HepG2 (cell line): Measurements from ENCODE around the gene U2AF1L4. TPM values are rescaled to one million over a fixed set of nuclear protein-coding genes. Genes with fewer than 3 reads are reported as not detected.
A peak's percentile ranks its signal among the peaks of the same experiment; 100 is the strongest.

Experiments used
- ARID4A ChIP-seq: sonication (generic); formaldehyde crosslinking; IDR thresholded peaks from 2 replicates; pipeline ENCODE4 v1.5.0; 2020; ENCODE audit warnings: mild to moderate bottlenecking, missing genetic modification reagents, borderline replicate concordance
- ASH2L ChIP-seq: fragments of 300-600, 200-600 bp; sonication (generic); IDR thresholded peaks from 2 replicates; pipeline ENCODE4 v1.7.0; 2017; ENCODE audit warnings: low read depth, mild to moderate bottlenecking, moderate library complexity, mixed read lengths, low read length; ENCODE audit not compliant: insufficient read length
- ETV6 ChIP-seq: sonication (generic); formaldehyde crosslinking; conservative IDR thresholded peaks from 2 replicates; pipeline ENCODE4 v1.4.0; 2020; ENCODE audit warnings: missing genetic modification reagents
- MAZ ChIP-seq, 2 experiments: sonication (generic) in 1 of 2; formaldehyde crosslinking in 1 of 2; IDR thresholded peaks; 2 replicates each; pipeline versions ENCODE4 v1.5.0 to v1.6.1; 2012 to 2020; ENCODE audit warnings: low read depth in 2 of 2, mild to moderate bottlenecking in 2 of 2, borderline replicate concordance in 1 of 2, improper control_type of control experiment in 1 of 2, low read length in 1 of 2, missing genetic modification reagents in 1 of 2, moderate library complexity in 1 of 2
- MTF2 ChIP-seq: sonication (generic); formaldehyde crosslinking; IDR thresholded peaks from 2 replicates; pipeline ENCODE4 v1.5.0; 2020; ENCODE audit warnings: missing genetic modification reagents, borderline replicate concordance
- MYC ChIP-seq: sonication (generic); formaldehyde crosslinking; IDR thresholded peaks from 2 replicates; pipeline ENCODE4 v1.9.0; 2021; ENCODE audit warnings: missing genetic modification reagents, borderline replicate concordance
- PCBP2 ChIP-seq: fragments of 200-400 bp; formaldehyde crosslinking; optimal IDR thresholded peaks from 2 replicates; pipeline ENCODE3; 2018; ENCODE audit warnings: low read length, low read depth; ENCODE audit not compliant: poor library complexity, severe bottlenecking
- PHF8 ChIP-seq: sonication (generic); formaldehyde crosslinking; IDR thresholded peaks from 2 replicates; pipeline ENCODE4 v1.5.0; 2020; ENCODE audit warnings: missing genetic modification reagents
- SP1 ChIP-seq, 2 experiments: fragments of 450-650 bp in 1 of 2; sonication (generic) in 1 of 2; formaldehyde crosslinking in 1 of 2; IDR thresholded peaks; 2 replicates each; pipeline versions ENCODE4 v1.4.0 to v1.6.1; 2016 to 2020; ENCODE audit warnings: missing genetic modification reagents in 1 of 2
- SP2 ChIP-seq: sonication (generic); formaldehyde crosslinking; IDR thresholded peaks from 2 replicates; pipeline ENCODE4 v1.5.1; 2020; ENCODE audit warnings: mild to moderate bottlenecking, missing genetic modification reagents
- SP4 ChIP-seq: sonication (generic); formaldehyde crosslinking; IDR thresholded peaks from 2 replicates; pipeline ENCODE4 v1.8.1; 2023; ENCODE audit warnings: mild to moderate bottlenecking, missing genetic modification reagents
- XRCC5 ChIP-seq: fragments of 200-400 bp; formaldehyde crosslinking; optimal IDR thresholded peaks from 2 replicates; pipeline ENCODE3; 2017; ENCODE audit warnings: mild to moderate bottlenecking, low read length
- ZFX ChIP-seq: sonication (generic); formaldehyde crosslinking; IDR thresholded peaks from 2 replicates; pipeline ENCODE4 v1.4.0; 2020; ENCODE audit warnings: mild to moderate bottlenecking, low read depth, missing genetic modification reagents, moderate library complexity
- ZNF3 ChIP-seq: IDR thresholded peaks from 2 replicates; pipeline ENCODE4 v1.7.0; 2017; ENCODE audit warnings: inconsistent platforms
- ZNF317 ChIP-seq: sonication (generic); formaldehyde crosslinking; IDR thresholded peaks from 2 replicates; pipeline ENCODE4 v1.5.0; 2020; ENCODE audit warnings: mild to moderate bottlenecking, missing genetic modification reagents
- ZNF326 ChIP-seq: sonication (generic); formaldehyde crosslinking; IDR thresholded peaks from 2 replicates; pipeline ENCODE4 v1.4.0; 2020; ENCODE audit warnings: missing genetic modification reagents, borderline replicate concordance
- ZNF530 ChIP-seq: sonication (generic); formaldehyde crosslinking; IDR thresholded peaks from 2 replicates; pipeline ENCODE4 v1.5.0; 2020; ENCODE audit warnings: low read depth, mild to moderate bottlenecking, missing genetic modification reagents
- ZNF589 ChIP-seq: sonication (generic); formaldehyde crosslinking; conservative IDR thresholded peaks from 2 replicates; pipeline ENCODE4 v1.8.0; 2022; ENCODE audit warnings: mild to moderate bottlenecking, moderate library complexity, missing genetic modification reagents
- ZNF709 ChIP-seq: sonication (generic); formaldehyde crosslinking; IDR thresholded peaks from 2 replicates; pipeline ENCODE4 v1.5.0; 2020; ENCODE audit warnings: mild to moderate bottlenecking, missing genetic modification reagents
- polyA plus RNA-seq, 8 experiments: library from polyadenylated mRNA; depleted of rRNA in 3 of 8; stranded (reverse) in 7 of 8; unstranded in 1 of 8; fragments of >200 nt; fragmentation: Illumina TruSeq in 4 of 8; extraction: Trizol in 4 of 8; gene quantifications; 2 replicates each; pipeline versions ENCODE4 v1.2.1 to v1.2.3, GENCODE V29; 2011 to 2016; ENCODE audit warnings: low read depth in 4 of 8, missing spikeins in 1 of 8, mixed read lengths in 1 of 8; ENCODE audit not compliant: insufficient read depth in 1 of 8
- total RNA-seq, 5 experiments: library from RNA; depleted of rRNA; stranded (reverse); fragments of >200 nt; fragmentation: Illumina TruSeq; extraction: Trizol; gene quantifications; 2 replicates each; pipeline ENCODE4 v1.2.3, GENCODE V29; 2016; ENCODE audit warnings: low read depth in 1 of 5
- TF ChIP-seq, protein P1 (sequence below): sonication (generic); formaldehyde crosslinking; IDR thresholded peaks from 2 replicates; pipeline ENCODE4 v1.4.0; 2020; ENCODE audit warnings: missing genetic modification reagents

U2AF1L4 gene
- total and polyA plus RNA-seq, 2 of the 13 experiments (the other 11 are each of a cell fraction or from before 2014, with no cell fraction given) = 7.9 to 15.4 TPM

- TF ChIP-seq ARID4A (CRISPR knock-in tag) (peak; percentile 52; the same call in 1 of the 2 replicates), ZFX (peak; percentile 32; the same call in 1 of the 2 replicates), SP4 (CRISPR knock-in tag) (peak; percentile 97), ZNF709 (CRISPR knock-in tag) (no peak), ZNF3 (CRISPR knock-in tag) (no peak), SP1 (IDR thresholded peaks at IDR 0.05) (no peak), SP1 (CRISPR knock-in tag; IDR thresholded peaks at IDR 0.05) (peak; percentile 84), ASH2L (peak; percentile 19), MTF2 (CRISPR knock-in tag) (no peak), SP2 (CRISPR knock-in tag) (peak; percentile 77), ZNF589 (CRISPR knock-in tag) (no peak), ETV6 (CRISPR knock-in tag) (no peak), PCBP2 (no peak), PHF8 (CRISPR knock-in tag) (peak; percentile 47), MYC (CRISPR knock-in tag) (peak; percentile 48; the same call in 1 of the 2 replicates), MAZ (IDR thresholded peaks at IDR 0.05; ENCODE audit: borderline replicate concordance, low read depth, low read length) (peak; percentile 69; the same call in 1 of the 2 replicates), MAZ (CRISPR knock-in tag; IDR thresholded peaks at IDR 0.05; ENCODE audit: low read depth) (0 out of 2 replicates have a peak, but pooled peaks have one; percentile 51), XRCC5 (peak; percentile 45), ZNF326 (no peak), ZNF530 (CRISPR knock-in tag) (no peak), ZNF317 (CRISPR knock-in tag) (no peak)
- TF ChIP-seq, protein P1, sequence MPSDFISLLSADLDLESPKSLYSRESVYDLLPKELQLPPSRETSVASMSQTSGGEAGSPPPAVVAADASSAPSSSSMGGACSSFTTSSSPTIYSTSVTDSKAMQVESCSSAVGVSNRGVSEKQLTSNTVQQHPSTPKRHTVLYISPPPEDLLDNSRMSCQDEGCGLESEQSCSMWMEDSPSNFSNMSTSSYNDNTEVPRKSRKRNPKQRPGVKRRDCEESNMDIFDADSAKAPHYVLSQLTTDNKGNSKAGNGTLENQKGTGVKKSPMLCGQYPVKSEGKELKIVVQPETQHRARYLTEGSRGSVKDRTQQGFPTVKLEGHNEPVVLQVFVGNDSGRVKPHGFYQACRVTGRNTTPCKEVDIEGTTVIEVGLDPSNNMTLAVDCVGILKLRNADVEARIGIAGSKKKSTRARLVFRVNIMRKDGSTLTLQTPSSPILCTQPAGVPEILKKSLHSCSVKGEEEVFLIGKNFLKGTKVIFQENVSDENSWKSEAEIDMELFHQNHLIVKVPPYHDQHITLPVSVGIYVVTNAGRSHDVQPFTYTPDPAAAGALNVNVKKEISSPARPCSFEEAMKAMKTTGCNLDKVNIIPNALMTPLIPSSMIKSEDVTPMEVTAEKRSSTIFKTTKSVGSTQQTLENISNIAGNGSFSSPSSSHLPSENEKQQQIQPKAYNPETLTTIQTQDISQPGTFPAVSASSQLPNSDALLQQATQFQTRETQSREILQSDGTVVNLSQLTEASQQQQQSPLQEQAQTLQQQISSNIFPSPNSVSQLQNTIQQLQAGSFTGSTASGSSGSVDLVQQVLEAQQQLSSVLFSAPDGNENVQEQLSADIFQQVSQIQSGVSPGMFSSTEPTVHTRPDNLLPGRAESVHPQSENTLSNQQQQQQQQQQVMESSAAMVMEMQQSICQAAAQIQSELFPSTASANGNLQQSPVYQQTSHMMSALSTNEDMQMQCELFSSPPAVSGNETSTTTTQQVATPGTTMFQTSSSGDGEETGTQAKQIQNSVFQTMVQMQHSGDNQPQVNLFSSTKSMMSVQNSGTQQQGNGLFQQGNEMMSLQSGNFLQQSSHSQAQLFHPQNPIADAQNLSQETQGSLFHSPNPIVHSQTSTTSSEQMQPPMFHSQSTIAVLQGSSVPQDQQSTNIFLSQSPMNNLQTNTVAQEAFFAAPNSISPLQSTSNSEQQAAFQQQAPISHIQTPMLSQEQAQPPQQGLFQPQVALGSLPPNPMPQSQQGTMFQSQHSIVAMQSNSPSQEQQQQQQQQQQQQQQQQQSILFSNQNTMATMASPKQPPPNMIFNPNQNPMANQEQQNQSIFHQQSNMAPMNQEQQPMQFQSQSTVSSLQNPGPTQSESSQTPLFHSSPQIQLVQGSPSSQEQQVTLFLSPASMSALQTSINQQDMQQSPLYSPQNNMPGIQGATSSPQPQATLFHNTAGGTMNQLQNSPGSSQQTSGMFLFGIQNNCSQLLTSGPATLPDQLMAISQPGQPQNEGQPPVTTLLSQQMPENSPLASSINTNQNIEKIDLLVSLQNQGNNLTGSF (CRISPR knock-in tag) = no peak
Observed at GRCh38 chr19:35775298-35776101, 30.3 kb upstream of the U2AF1L4 start, which contains the start of gene ARHGAP33 (continued).
